WTC11 (cell line): ENCODE results near the gene EFHD1. TPM values are rescaled to one million over a fixed set of nuclear protein-coding genes. Genes with fewer than 3 reads are reported as not detected.

ENCODE experiments used
- ATAC-seq: fragments of 200-7000 bp; cut with Tn5 transposase; 2 replicates; pipeline ENCODE4 v1.10.0; 2021; ENCODE audit warnings: mild to moderate bottlenecking, moderate library complexity
- CTCF ChIA-PET: fragments of 300-600 bp; sonication (Branson Sonifier 250); formaldehyde crosslinking; loops from one replicate; lab custom pipeline; 2021; ENCODE audit warnings: antibody characterized with exemption; lab: Charles Lee
- POLR2A ChIA-PET: fragments of 350-600 bp; sonication (Branson Sonifier 250); formaldehyde crosslinking; loops from one replicate; lab custom pipeline; 2021; ENCODE audit warnings: antibody characterized with exemption; lab: Charles Lee
- DNase-seq: peaks from one replicate; pipeline ENCODE4 v3.0.0; 2021; ENCODE audit warnings: low spot score
- H3K27ac Mint-ChIP-seq: 2 replicates; pipeline ENCODE4 v1.8.0; 2021; ENCODE audit warnings: mixed read lengths
- H3K27me3 Mint-ChIP-seq: 2 replicates; pipeline ENCODE4 v1.8.0; 2021; ENCODE audit warnings: low read depth, mild to moderate bottlenecking, moderate library complexity, mixed read lengths
- H3K36me3 Mint-ChIP-seq: 2 replicates; pipeline ENCODE4 v1.8.0; 2021; ENCODE audit warnings: mixed read lengths
- H3K4me1 Mint-ChIP-seq: 2 replicates; pipeline ENCODE4 v1.8.0; 2022; ENCODE audit warnings: mixed read lengths
- H3K4me3 Mint-ChIP-seq: 2 replicates; pipeline ENCODE4 v1.8.0; 2021; ENCODE audit warnings: mild to moderate bottlenecking, moderate library complexity, mixed read lengths
- H3K9me3 Mint-ChIP-seq: 2 replicates; pipeline ENCODE4 v1.8.0; 2021; ENCODE audit warnings: mixed read lengths
- ATF2 ChIP-seq: sonication (generic); formaldehyde crosslinking; IDR thresholded peaks from 2 replicates; pipeline ENCODE4 v1.8.1; 2022; ENCODE audit warnings: low read depth, missing genetic modification reagents, borderline replicate concordance
- CDX4 ChIP-seq: fragments of 250-450 bp; sonication (Bioruptor Pico); IDR thresholded peaks from 2 replicates; pipeline ENCODE4 v1.9.0; 2021; ENCODE audit warnings: moderate library complexity, mild to moderate bottlenecking, inconsistent platforms, borderline replicate concordance
- E2F4 ChIP-seq: sonication (generic); formaldehyde crosslinking; IDR thresholded peaks from 2 replicates; pipeline ENCODE4 v1.8.1; 2022; ENCODE audit warnings: low read depth, mild to moderate bottlenecking, moderate library complexity, missing genetic modification reagents, borderline replicate concordance
- ESRRA ChIP-seq: sonication (generic); formaldehyde crosslinking; IDR thresholded peaks from 2 replicates; pipeline ENCODE4 v1.8.1; 2022; ENCODE audit warnings: mild to moderate bottlenecking, missing genetic modification reagents, borderline replicate concordance
- IRF2 ChIP-seq: sonication (generic); formaldehyde crosslinking; IDR thresholded peaks from 2 replicates; pipeline ENCODE4 v1.8.0; 2022; ENCODE audit warnings: low read depth, missing genetic modification reagents, borderline replicate concordance
- JAZF1 ChIP-seq: fragments of 250-450 bp; sonication (Bioruptor Pico); IDR thresholded peaks from 2 replicates; pipeline ENCODE4 v1.9.0; 2021; ENCODE audit warnings: moderate library complexity, mild to moderate bottlenecking, inconsistent platforms
- KAT7 ChIP-seq: sonication (generic); formaldehyde crosslinking; IDR thresholded peaks from 2 replicates; pipeline ENCODE4 v1.8.1; 2023; ENCODE audit warnings: missing genetic modification reagents, mild to moderate bottlenecking, borderline replicate concordance
- NR1H2 ChIP-seq: sonication (generic); formaldehyde crosslinking; IDR thresholded peaks from 2 replicates; pipeline ENCODE4 v1.9.0; 2021; ENCODE audit warnings: mild to moderate bottlenecking, moderate library complexity, missing genetic modification reagents
- RELA ChIP-seq: sonication (generic); formaldehyde crosslinking; IDR thresholded peaks from 2 replicates; pipeline ENCODE4 v1.8.1; 2022; ENCODE audit warnings: missing genetic modification reagents, mild to moderate bottlenecking, borderline replicate concordance
- TEAD1 ChIP-seq: sonication (generic); formaldehyde crosslinking; IDR thresholded peaks from 2 replicates; pipeline ENCODE4 v1.8.0; 2022; ENCODE audit warnings: mild to moderate bottlenecking, missing genetic modification reagents
- TEAD4 ChIP-seq: sonication (generic); formaldehyde crosslinking; IDR thresholded peaks from 2 replicates; pipeline ENCODE4 v1.8.0; 2022; ENCODE audit warnings: mild to moderate bottlenecking, missing genetic modification reagents
- USF2 ChIP-seq: sonication (generic); formaldehyde crosslinking; IDR thresholded peaks from 2 replicates; pipeline ENCODE4 v1.8.1; 2023; ENCODE audit warnings: mild to moderate bottlenecking, missing genetic modification reagents, moderate library complexity
- ZBTB21 ChIP-seq: sonication (generic); formaldehyde crosslinking; IDR thresholded peaks from 2 replicates; pipeline ENCODE4 v1.8.1; 2023; ENCODE audit warnings: mild to moderate bottlenecking, missing genetic modification reagents, borderline replicate concordance
- ZMAT4 ChIP-seq: fragments of 250-450 bp; sonication (Bioruptor Pico); IDR thresholded peaks from 2 replicates; pipeline ENCODE4 v1.9.0; 2021; ENCODE audit warnings: mild to moderate bottlenecking
- ZNF281 ChIP-seq: sonication (generic); formaldehyde crosslinking; IDR thresholded peaks from 2 replicates; pipeline ENCODE4 v1.8.0; 2023; ENCODE audit warnings: mild to moderate bottlenecking, missing genetic modification reagents
- ZNF416 ChIP-seq: fragments of 250-450 bp; sonication (Bioruptor Pico); IDR thresholded peaks from 2 replicates; pipeline ENCODE4 v1.9.0; 2021; ENCODE audit warnings: mild to moderate bottlenecking, inconsistent platforms
- ZNF532 ChIP-seq: fragments of 250-450 bp; sonication (Bioruptor Pico); IDR thresholded peaks from 2 replicates; pipeline ENCODE4 v1.9.0; 2021; ENCODE audit warnings: mild to moderate bottlenecking, borderline replicate concordance
- total RNA-seq: library from RNA; stranded (reverse); gene quantifications from 3 replicates; pipeline ENCODE4 v1.2.3, GENCODE V29; 2021

The EFHD1 gene
- total RNA-seq, 1 experiment from 2014 or later = 6.1 TPM

GRCh38 chr2:232728785-232729184 is 95.4 kb downstream of the EFHD1 start:
- Mint-ChIP-seq H3K27ac (no peak overlapping the region), H3K27me3 (no peaks in the 10 kb centered on the region), H3K4me1 (no peaks in the 10 kb centered on the region), H3K36me3 (peaks cover 12% of the 10 kb centered on the region), H3K9me3 (no peaks in the 10 kb centered on the region), H3K4me3 (no peak overlapping the region)
- POLR2A ChIA-PET = no interaction called here
- CTCF ChIA-PET = interaction anchor here (1.0 kb wide), 1 partner anchor 118 kb away, joined by 4 read pairs; no protein-coding TSS in a partner anchor
- TF ChIP-seq TEAD4 (CRISPR knock-in tag) = no peak
- ATAC-seq = no peak
- DNase-seq = no peak

- TF ChIP-seq ESRRA (CRISPR knock-in tag) (no peak), USF2 (no peak), KAT7 (CRISPR knock-in tag) (no peak), ZBTB21 (CRISPR knock-in tag) (no peak), E2F4 (CRISPR knock-in tag) (no peak), ZNF532 (CRISPR knock-in tag) (no peak), ZNF416 (CRISPR knock-in tag) (no peak), NR1H2 (CRISPR knock-in tag) (no peak), ZMAT4 (CRISPR knock-in tag) (no peak), JAZF1 (CRISPR knock-in tag) (no peak), ZNF281 (CRISPR knock-in tag) (no peak), ATF2 (CRISPR knock-in tag) (no peak), RELA (no peak), IRF2 (no peak), CDX4 (no peak), TEAD1 (CRISPR knock-in tag) (no peak)
- H3K4me1 Mint-ChIP-seq = no peaks in the 10 kb centered on the region
- DNase-seq (no peak), ATAC-seq (no peak)
- ChIA-PET POLR2A (interaction anchor here (0.6 kb wide), 1 partner anchor 367 kb away, joined by 4 read pairs; no protein-coding TSS in a partner anchor), CTCF (no interaction called here)
- no peak overlapping the region for H3K27ac Mint-ChIP-seq
- H3K9me3 Mint-ChIP-seq = no peaks in the 10 kb centered on the region
- H3K4me3 Mint-ChIP-seq = no peak overlapping the region
- H3K36me3 Mint-ChIP-seq = peaks cover 8% of the 10 kb centered on the region; the same call in 1 of the 2 replicates
- no peaks in the 10 kb centered on the region for H3K27me3 Mint-ChIP-seq
Observed at GRCh38 chr2:232731470-232731869, 98.1 kb downstream of the EFHD1 start.
